H1 (cell line): Measurements from ENCODE around the gene ASGR1. TPM values are rescaled to one million over a fixed set of nuclear protein-coding genes. Genes with fewer than 3 reads are reported as not detected.

Source experiments
- CTCF ChIA-PET: fragments of 300-600 bp; sonication (Branson Sonifier 250); formaldehyde crosslinking; loops from one replicate; lab custom pipeline; 2021; ENCODE audit not compliant: partially characterized antibody; lab: Charles Lee
- POLR2A ChIA-PET: fragments of 300-600 bp; sonication (Branson Sonifier 250); formaldehyde crosslinking; loops from one replicate; lab custom pipeline; 2021; ENCODE audit warnings: inconsistent platforms; ENCODE audit not compliant: partially characterized antibody; lab: Charles Lee
- DNase-seq, 2 experiments: peaks; one replicate each; pipeline versions ENCODE4 v3.0.0 to v3.0.0-alpha.2; 2010 to 2022; ENCODE audit warnings: low spot score in 2 of 2, low read depth in 1 of 2, mixed read lengths in 1 of 2
- FAIRE-seq: peaks from 2 replicates; lab custom pipeline; 2011; peaks lifted over from hg19 to GRCh38; lab: Jason Lieb, UNC
- H2AFZ ChIP-seq: 2 replicates; pipeline ENCODE4 v1.8.1; 2012; ENCODE audit warnings: low read length, inconsistent platforms
- H2AK5ac ChIP-seq: 2 replicates; pipeline ENCODE4 v1.6.1; 2013; ENCODE audit warnings: low read depth, low read length
- H2BK120ac ChIP-seq: replicated peaks from 2 replicates; pipeline ENCODE3; 2013; ENCODE audit warnings: low read depth, low read length, inconsistent platforms
- H2BK12ac ChIP-seq: 2 replicates; pipeline ENCODE4 v1.6.1; 2013; ENCODE audit warnings: low read depth, low read length
- H2BK15ac ChIP-seq: 2 replicates; pipeline ENCODE4 v1.6.1; 2013; ENCODE audit warnings: low read length
- H2BK20ac ChIP-seq: 2 replicates; pipeline ENCODE4 v1.6.1; 2013; ENCODE audit warnings: low read length
- H2BK5ac ChIP-seq: 2 replicates; pipeline ENCODE4 v1.6.1; 2013; ENCODE audit warnings: low read depth, low read length
- H3K14ac ChIP-seq: 2 replicates; pipeline ENCODE4 v1.6.1; 2013; ENCODE audit warnings: inconsistent platforms; ENCODE audit not compliant: insufficient read length
- H3K18ac ChIP-seq: 2 replicates; pipeline ENCODE4 v1.6.1; 2013; ENCODE audit warnings: low read length; ENCODE audit errors: extremely low read depth
- H3K23ac ChIP-seq: 2 replicates; pipeline ENCODE4 v1.6.1; 2013; ENCODE audit warnings: inconsistent platforms; ENCODE audit not compliant: insufficient read length
- H3K23me2 ChIP-seq: 2 replicates; pipeline ENCODE4 v1.6.1; 2013; ENCODE audit warnings: low read depth, low read length
- H3K27ac ChIP-seq: 2 replicates; pipeline ENCODE4 v1.6.1; 2011; ENCODE audit warnings: low read depth, low read length, inconsistent platforms
- H3K27me3 ChIP-seq, 4 experiments: replicated peaks in 1 of 4; 1 replicate in 1 of 4; 2 replicates in 3 of 4; pipeline versions ENCODE4 v1.6.1 to v1.8.1; 2011 to 2013; ENCODE audit warnings: low read length in 3 of 4, mild to moderate bottlenecking in 3 of 4, inconsistent platforms in 2 of 4, mixed read lengths in 2 of 4, moderate library complexity in 1 of 4; ENCODE audit not compliant: control insufficient read depth in 3 of 4, insufficient read depth in 3 of 4; ENCODE audit errors: extremely low read depth in 1 of 4
- H3K36me3 ChIP-seq, 4 experiments: 2 replicates each; pipeline versions ENCODE4 v1.6.1 to v1.8.1; 2011 to 2013; ENCODE audit warnings: mild to moderate bottlenecking in 4 of 4, low read length in 3 of 4, moderate library complexity in 2 of 4, control low read depth in 1 of 4, inconsistent platforms in 1 of 4; ENCODE audit not compliant: insufficient read depth in 4 of 4, control insufficient read depth in 2 of 4
- H3K4ac ChIP-seq: replicated peaks from 2 replicates; pipeline ENCODE3; 2013; ENCODE audit warnings: low read length, low read depth, mixed read lengths, inconsistent platforms; ENCODE audit not compliant: insufficient read length
- H3K4me1 ChIP-seq, 4 experiments: replicated peaks in 1 of 4; 1 replicate in 1 of 4; 2 replicates in 3 of 4; pipeline versions ENCODE4 v1.6.1 to v1.8.1; 2011 to 2013; ENCODE audit warnings: low read length in 3 of 4, inconsistent platforms in 2 of 4, mixed read lengths in 1 of 4; ENCODE audit not compliant: insufficient read depth in 4 of 4, control insufficient read depth in 3 of 4
- H3K4me2 ChIP-seq, 2 experiments: 2 replicates each; pipeline versions ENCODE4 v1.6.1 to v1.8.1; 2011 to 2013; ENCODE audit warnings: low read depth in 2 of 2, low read length in 2 of 2, control low read depth in 1 of 2, inconsistent platforms in 1 of 2, mild to moderate bottlenecking in 1 of 2; ENCODE audit not compliant: insufficient read depth in 1 of 2
- H3K4me3 ChIP-seq, 4 experiments: fragments of 200-600, 300-600 bp in 1 of 4; sonication (generic), shearing (Covaris generic), sonication (Bioruptor Twin) in 1 of 4; 2 replicates each; pipeline versions ENCODE4 v1.5.1 to v1.8.1; 2011 to 2016; ENCODE audit warnings: low read length in 4 of 4, low read depth in 3 of 4, control low read depth in 2 of 4, inconsistent platforms in 2 of 4, mild to moderate bottlenecking in 2 of 4, mixed read lengths in 1 of 4, moderate library complexity in 1 of 4; ENCODE audit not compliant: insufficient read depth in 2 of 4; ENCODE audit errors: extremely low read depth in 1 of 4
- H3K56ac ChIP-seq: replicated peaks from 2 replicates; pipeline ENCODE3; 2013; ENCODE audit warnings: low read depth, mild to moderate bottlenecking, mixed read lengths, low read length, inconsistent platforms; ENCODE audit not compliant: insufficient read length
- H3K79me1 ChIP-seq: 2 replicates; pipeline ENCODE4 v1.6.1; 2013; ENCODE audit warnings: low read depth, low read length, control low read depth
- H3K79me2 ChIP-seq, 2 experiments: 2 replicates each; pipeline versions ENCODE4 v1.6.1 to v1.8.1; 2012 to 2013; ENCODE audit warnings: low read length in 2 of 2, mild to moderate bottlenecking in 2 of 2, inconsistent platforms in 1 of 2; ENCODE audit not compliant: insufficient read depth in 2 of 2, control insufficient read depth in 1 of 2
- H3K9ac ChIP-seq, 4 experiments: replicated peaks in 1 of 4; 1 replicate in 1 of 4; 2 replicates in 3 of 4; pipeline versions ENCODE4 v1.6.1 to v1.8.1; 2011 to 2013; ENCODE audit warnings: low read depth in 3 of 4, low read length in 3 of 4, control low read depth in 2 of 4, mild to moderate bottlenecking in 2 of 4, moderate library complexity in 2 of 4, inconsistent platforms in 1 of 4; ENCODE audit errors: extremely low read depth in 1 of 4
- H3K9me3 ChIP-seq, 2 experiments: 2 replicates each; pipeline versions ENCODE4 v1.6.1 to v1.8.1; 2012 to 2013; ENCODE audit warnings: mild to moderate bottlenecking in 2 of 2, moderate library complexity in 2 of 2, control low read depth in 1 of 2, inconsistent platforms in 1 of 2, low read depth in 1 of 2, low read length in 1 of 2, mixed read lengths in 1 of 2; ENCODE audit not compliant: insufficient read depth in 2 of 2
- H4K20me1 ChIP-seq, 2 experiments: replicated peaks in 1 of 2; 2 replicates each; pipeline versions ENCODE3 to v1.8.1; 2011 to 2013; ENCODE audit warnings: inconsistent platforms in 2 of 2, low read length in 2 of 2, mild to moderate bottlenecking in 1 of 2; ENCODE audit not compliant: insufficient read depth in 2 of 2, control insufficient read depth in 1 of 2
- H4K5ac ChIP-seq: 2 replicates; pipeline ENCODE4 v1.6.1; 2013; ENCODE audit warnings: low read length, low read depth, mixed read lengths, inconsistent platforms; ENCODE audit not compliant: insufficient read length
- H4K8ac ChIP-seq: 2 replicates; pipeline ENCODE4 v1.8.0; 2013; ENCODE audit warnings: mild to moderate bottlenecking, moderate library complexity, low read length, inconsistent platforms; ENCODE audit not compliant: insufficient read depth; ENCODE audit errors: extremely low read depth
- H4K91ac ChIP-seq: replicated peaks from 2 replicates; pipeline ENCODE3; 2013; ENCODE audit warnings: low read length, mixed read lengths, inconsistent platforms; ENCODE audit not compliant: insufficient read length
- WGBS, 2 experiments: shearing (Covaris generic) in 1 of 2; methylation state at CpG; one replicate each; pipeline versions ENCODE4 v1.1.6 to v1.1.7; 2013 to 2015; ENCODE audit warnings: low lambda C conversion rate in 2 of 2, mixed read lengths in 2 of 2, inconsistent platforms in 1 of 2, low coverage in 1 of 2, missing lambda C conversion rate in 1 of 2; ENCODE audit not compliant: insufficient replicate concordance in 2 of 2, insufficient coverage in 1 of 2, insufficient read length in 1 of 2; ENCODE audit errors: extremely low coverage in 1 of 2, missing lambda C conversion rate in 1 of 2; 5-methylcytosine and 5-hydroxymethylcytosine counted together
- polyA plus RNA-seq, 7 experiments: library from polyadenylated mRNA; depleted of rRNA in 3 of 7; stranded (reverse) in 5 of 7; unstranded in 2 of 7; fragments of >200 nt in 5 of 7; fragments of 200-250 nt in 2 of 7; gene quantifications; 1 replicate in 5 of 7; 2 replicates in 1 of 7; 4 replicates in 1 of 7; pipeline versions ENCODE4 v1.2.1 to v1.2.3, GENCODE V29; 2011 to 2013; ENCODE audit warnings: missing spikeins in 2 of 7, mixed read lengths in 2 of 7
- total RNA-seq: library from RNA; stranded (reverse); fragmentation: NEBNext Ultra II Directional; extraction: Animal tissue kit (Norgen Biotek cat#: 25700); gene quantifications from 2 replicates; pipeline ENCODE4 v1.2.1, GENCODE V29; 2021

Gene ASGR1
- total and polyA plus RNA-seq, 2 of the 8 experiments (the other 6 are each of a cell fraction or from before 2014, with no cell fraction given): 10.8 to 14.5 TPM

DNA sequence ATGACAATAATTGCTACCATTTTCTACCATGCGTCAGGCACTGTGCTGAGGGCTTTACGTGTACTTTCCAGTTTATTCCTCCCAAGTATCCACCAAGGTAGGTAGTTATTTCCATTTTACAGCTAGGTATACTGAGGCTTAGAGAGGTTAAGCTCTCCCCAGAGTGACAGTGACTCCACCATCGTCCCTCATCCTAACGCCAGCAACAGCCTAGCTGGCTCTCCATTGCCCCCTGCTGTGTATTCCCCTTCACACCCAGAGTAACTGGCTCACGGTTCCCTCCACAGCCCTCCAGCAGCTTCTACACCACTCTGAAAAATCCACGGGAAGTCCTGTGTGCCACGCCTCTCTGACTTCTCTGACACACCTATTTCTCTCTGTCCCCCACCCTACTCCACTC, 7.1 kb upstream of the ASGR1 start:
- H3K4me1 ChIP-seq: no peaks in the 10 kb centered on the region
- H3K14ac ChIP-seq: no peak overlapping the region
- H2BK12ac ChIP-seq: no peak overlapping the region
- ChIA-PET POLR2A (interaction anchor here (0.6 to 1.9 kb wide), 6 partner anchors 8 to 121 kb away, joined by 3 to 8 read pairs (median 3); no protein-coding TSS in a partner anchor), CTCF (interaction anchor here (1.3 to 5.4 kb wide), 3 partner anchors 9 to 141 kb away, joined by 3 to 32 read pairs (median 7); partner anchors contain the start of gene SLC16A11)
- H4K5ac ChIP-seq: no peak overlapping the region
- no peak overlapping the region for H2BK20ac ChIP-seq
- DNase-seq: no peak
- no peak overlapping the region for H3K4me2 ChIP-seq
- no peak overlapping the region for H4K8ac ChIP-seq
- peaks cover 3 to 10% (median 9%) of the 10 kb centered on the region in 4 experiments; a peak in 5 of 8 replicates for H3K36me3 ChIP-seq
- no peak overlapping the region for H2BK15ac ChIP-seq
- H4K20me1 ChIP-seq: peaks cover 1 to 4% of the 10 kb centered on the region in 2 experiments
- no peak for FAIRE-seq
- no peak overlapping the region for H3K18ac ChIP-seq
- WGBS, 2 experiments: 79% methylated on average over 7 of the region's 7 CpGs; no CpG with 5 or more reads in 1 of the 2 experiments
- no peak overlapping the region for H2AFZ ChIP-seq
- H3K4me3 ChIP-seq: no peak overlapping the region
- no peaks in the 10 kb centered on the region for H3K23me2 ChIP-seq
- no peak overlapping the region for H3K9ac ChIP-seq
- no peak overlapping the region for H2AK5ac ChIP-seq
- H2BK5ac ChIP-seq: no peak overlapping the region
- H3K4ac ChIP-seq: no peak overlapping the region
- no peaks in the 10 kb centered on the region for H3K9me3 ChIP-seq
- no peaks in the 10 kb centered on the region for H3K79me1 ChIP-seq
- no peak overlapping the region for H3K23ac ChIP-seq
- no peak overlapping the region for H3K56ac ChIP-seq
- H3K79me2 ChIP-seq: no peaks in the 10 kb centered on the region
- H2BK120ac ChIP-seq: no peak overlapping the region
- H3K27me3 ChIP-seq: no peaks in the 10 kb centered on the region
- H4K91ac ChIP-seq: no peak overlapping the region
- no peak overlapping the region for H3K27ac ChIP-seq
